Ascending aorta (tissue), 2 donors: ENCODE results near the gene CRLF2. TPM values are rescaled to one million over a fixed set of nuclear protein-coding genes. Genes with fewer than 3 reads are reported as not detected.
"Not testable (repeated sequence)": the region's sequence is repeated elsewhere in the genome, so short reads cannot be mapped to it uniquely, and the experiment has no call there.

Experiments used
- DNase-seq, 2 donors: peaks; one replicate each; pipeline ENCODE4 v3.0.0-alpha.2; 2019; ENCODE audit warnings: low spot score in 2 of 2
- H3K27ac ChIP-seq, 2 donors: fragments of 200-600 bp; sonication (generic); one replicate each; pipeline ENCODE4 v1.5.1; 2016 to 2017; ENCODE audit warnings: mild to moderate bottlenecking in 1 of 2
- H3K27me3 ChIP-seq: fragments of 200-600 bp; sonication (generic); one replicate; pipeline ENCODE4 v1.5.1; 2017
- H3K36me3 ChIP-seq, 2 donors: fragments of 200-600 bp; sonication (generic); one replicate each; pipeline ENCODE4 v1.5.1; 2016
- H3K4me1 ChIP-seq, 2 donors: fragments of 200-600 bp; sonication (generic); one replicate each; pipeline ENCODE4 v1.5.1; 2016 to 2017; ENCODE audit warnings: mild to moderate bottlenecking in 1 of 2
- H3K4me3 ChIP-seq, 2 donors: fragments of 200-600 bp; sonication (generic); one replicate each; pipeline ENCODE4 v1.5.1; 2016 to 2017; ENCODE audit warnings: mild to moderate bottlenecking in 1 of 2
- H3K9me3 ChIP-seq, 2 donors: fragments of 200-600 bp; sonication (generic); one replicate each; pipeline ENCODE4 v1.5.1; 2016
- intact Hi-C: fragments of 100-400 bp; cut with DNase I; formaldehyde crosslinking; loops from one replicate; pipeline ENCODE4 v1.15.1; 2023
- total RNA-seq: library from RNA; depleted of rRNA; stranded (reverse); fragments of >200 nt; gene quantifications from one replicate; pipeline ENCODE4 v1.1.0, GENCODE V29; 2016
- TF ChIP-seq, protein P1 (sequence below), 3 experiments: fragments of 200-600 bp in 2 of 3; fragments of 450-650 bp in 1 of 3; sonication (generic) in 2 of 3; IDR thresholded peaks; one replicate each; pipeline ENCODE4 v1.5.1; 2016 to 2019; ENCODE audit warnings: antibody characterized with exemption in 3 of 3, mild to moderate bottlenecking in 1 of 3, moderate library complexity in 1 of 3

The CRLF2 gene, protein sequence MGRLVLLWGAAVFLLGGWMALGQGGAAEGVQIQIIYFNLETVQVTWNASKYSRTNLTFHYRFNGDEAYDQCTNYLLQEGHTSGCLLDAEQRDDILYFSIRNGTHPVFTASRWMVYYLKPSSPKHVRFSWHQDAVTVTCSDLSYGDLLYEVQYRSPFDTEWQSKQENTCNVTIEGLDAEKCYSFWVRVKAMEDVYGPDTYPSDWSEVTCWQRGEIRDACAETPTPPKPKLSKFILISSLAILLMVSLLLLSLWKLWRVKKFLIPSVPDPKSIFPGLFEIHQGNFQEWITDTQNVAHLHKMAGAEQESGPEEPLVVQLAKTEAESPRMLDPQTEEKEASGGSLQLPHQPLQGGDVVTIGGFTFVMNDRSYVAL
- total RNA-seq = 1.1 TPM

DNA sequence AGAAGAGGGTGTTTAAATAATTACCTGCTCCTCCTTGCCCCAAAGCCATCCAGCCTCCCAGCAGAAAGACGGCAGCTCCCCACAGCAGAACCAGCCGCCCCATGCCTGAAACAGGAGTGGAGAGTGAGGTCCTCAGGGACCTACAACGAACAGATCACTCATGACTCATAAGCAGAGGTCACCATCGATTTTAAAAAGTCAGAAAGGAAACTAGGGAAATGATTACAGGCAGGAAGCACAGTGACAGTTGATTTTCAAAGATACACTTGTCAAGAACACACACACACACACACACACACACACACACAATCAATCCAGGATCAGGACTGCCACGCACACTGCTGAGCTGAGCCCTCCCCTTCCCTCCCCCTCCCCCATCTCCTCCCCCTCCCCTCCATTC, at the start of gene CRLF2:
Gene CRLF2, minus strand, starts transcription at position 118 of the 400 bp plus-strand sequence. Its CDS starts 15 bp downstream, at position 103.
- no peak within 1 kb of the TSS for H3K4me3 ChIP-seq
- peak in 1 of 2 donors; percentile 2 for DNase-seq
- H3K9me3 ChIP-seq = no peaks in the 10 kb centered on the region
- H3K27ac ChIP-seq = no peak within 1 kb of the TSS
- H3K27me3 ChIP-seq = no peaks in the 10 kb centered on the region
- TF ChIP-seq, protein P1, sequence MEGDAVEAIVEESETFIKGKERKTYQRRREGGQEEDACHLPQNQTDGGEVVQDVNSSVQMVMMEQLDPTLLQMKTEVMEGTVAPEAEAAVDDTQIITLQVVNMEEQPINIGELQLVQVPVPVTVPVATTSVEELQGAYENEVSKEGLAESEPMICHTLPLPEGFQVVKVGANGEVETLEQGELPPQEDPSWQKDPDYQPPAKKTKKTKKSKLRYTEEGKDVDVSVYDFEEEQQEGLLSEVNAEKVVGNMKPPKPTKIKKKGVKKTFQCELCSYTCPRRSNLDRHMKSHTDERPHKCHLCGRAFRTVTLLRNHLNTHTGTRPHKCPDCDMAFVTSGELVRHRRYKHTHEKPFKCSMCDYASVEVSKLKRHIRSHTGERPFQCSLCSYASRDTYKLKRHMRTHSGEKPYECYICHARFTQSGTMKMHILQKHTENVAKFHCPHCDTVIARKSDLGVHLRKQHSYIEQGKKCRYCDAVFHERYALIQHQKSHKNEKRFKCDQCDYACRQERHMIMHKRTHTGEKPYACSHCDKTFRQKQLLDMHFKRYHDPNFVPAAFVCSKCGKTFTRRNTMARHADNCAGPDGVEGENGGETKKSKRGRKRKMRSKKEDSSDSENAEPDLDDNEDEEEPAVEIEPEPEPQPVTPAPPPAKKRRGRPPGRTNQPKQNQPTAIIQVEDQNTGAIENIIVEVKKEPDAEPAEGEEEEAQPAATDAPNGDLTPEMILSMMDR (IDR thresholded peaks at IDR 0.05) = no peak
- no peaks in the 10 kb centered on the region for H3K4me1 ChIP-seq
- intact Hi-C loops = no loop called here
- H3K36me3 ChIP-seq = no peaks in the 10 kb centered on the region

DNA sequence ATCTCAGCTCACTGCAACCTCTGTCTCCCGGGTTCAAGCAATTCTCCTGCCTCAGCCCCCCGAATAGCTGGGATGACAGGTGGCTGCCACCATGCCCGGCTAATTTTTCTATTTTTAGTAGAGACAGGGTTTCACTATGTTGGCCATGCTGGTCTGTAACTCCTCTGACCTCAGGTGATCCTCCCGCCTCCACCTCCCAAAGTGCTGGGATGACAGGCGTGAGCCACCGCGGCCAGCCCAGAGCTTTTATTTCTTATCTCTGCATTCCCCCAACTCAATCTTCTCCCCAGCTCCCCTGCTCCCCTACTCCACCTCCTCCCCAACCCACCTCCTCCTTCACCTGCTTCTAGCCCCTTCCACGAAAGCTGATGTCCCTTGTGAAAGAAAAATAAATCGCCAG, 49.3 kb upstream of the CRLF2 start:
- H3K4me3 ChIP-seq, intact Hi-C loops, H3K9me3 ChIP-seq, H3K27me3 ChIP-seq, DNase-seq, H3K36me3 ChIP-seq, H3K27ac ChIP-seq, H3K4me1 ChIP-seq: not testable (repeated sequence)

DNA sequence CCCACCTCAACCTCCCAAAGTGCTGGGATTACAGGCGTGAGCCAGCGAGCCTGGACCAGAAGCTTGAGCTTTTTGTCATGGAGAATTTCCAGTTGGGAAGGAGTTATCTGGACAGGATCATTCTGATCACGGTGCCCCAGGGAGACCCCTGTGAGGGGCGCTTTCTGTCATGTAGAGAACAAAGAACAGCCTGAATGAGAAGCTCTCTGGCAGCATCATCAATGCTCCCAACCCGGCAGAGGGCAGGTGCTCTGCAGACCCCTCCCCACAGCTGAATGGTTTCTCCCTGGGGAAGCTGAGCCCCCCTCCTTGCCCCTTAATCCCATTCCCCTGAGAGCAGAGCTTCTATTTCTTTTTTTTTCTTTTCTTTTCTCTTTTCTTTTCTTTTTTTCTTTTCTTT, 48.8 kb upstream of the CRLF2 start:
- intact Hi-C loops = no loop called here
- no peaks in the 10 kb centered on the region for H3K36me3 ChIP-seq
- TF ChIP-seq, protein P1 (IDR thresholded peaks at IDR 0.05) = no peak
- no peak for DNase-seq
- no peaks in the 10 kb centered on the region for H3K4me1 ChIP-seq
- H3K27ac ChIP-seq = no peak overlapping the region
- H3K9me3 ChIP-seq = no peaks in the 10 kb centered on the region
- no peaks in the 10 kb centered on the region for H3K27me3 ChIP-seq
- no peak overlapping the region for H3K4me3 ChIP-seq

DNA sequence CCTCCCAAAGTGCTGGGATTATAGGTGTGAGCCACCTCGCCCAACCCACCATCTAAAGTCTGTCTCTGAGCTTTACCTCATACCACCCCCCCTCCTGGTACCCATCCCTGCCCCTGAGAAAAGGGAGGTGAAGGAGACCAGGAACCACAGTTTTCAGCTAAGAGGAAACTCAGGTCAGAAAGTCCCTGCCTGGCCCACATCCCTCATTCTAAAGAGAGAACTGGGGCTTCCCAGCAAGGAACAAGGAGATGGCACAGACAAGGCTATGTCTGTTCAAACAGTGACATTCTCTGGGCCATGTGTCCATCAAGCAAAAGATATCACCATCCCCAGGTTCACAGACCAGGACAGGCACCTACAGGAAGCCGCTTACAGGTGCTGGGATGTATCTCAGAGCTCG, 40.4 kb upstream of the CRLF2 start:
- no peak overlapping the region for H3K27ac ChIP-seq
- H3K4me1 ChIP-seq = peaks cover 3 to 9% of the 10 kb centered on the region in 2 donors
- H3K9me3 ChIP-seq = no peaks in the 10 kb centered on the region
- H3K36me3 ChIP-seq = no peaks in the 10 kb centered on the region
- H3K27me3 ChIP-seq = no peaks in the 10 kb centered on the region
- H3K4me3 ChIP-seq = no peak overlapping the region
- intact Hi-C loops = no loop called here
- DNase-seq = no peak
- TF ChIP-seq, protein P1 (IDR thresholded peaks at IDR 0.05) = no peak

DNA sequence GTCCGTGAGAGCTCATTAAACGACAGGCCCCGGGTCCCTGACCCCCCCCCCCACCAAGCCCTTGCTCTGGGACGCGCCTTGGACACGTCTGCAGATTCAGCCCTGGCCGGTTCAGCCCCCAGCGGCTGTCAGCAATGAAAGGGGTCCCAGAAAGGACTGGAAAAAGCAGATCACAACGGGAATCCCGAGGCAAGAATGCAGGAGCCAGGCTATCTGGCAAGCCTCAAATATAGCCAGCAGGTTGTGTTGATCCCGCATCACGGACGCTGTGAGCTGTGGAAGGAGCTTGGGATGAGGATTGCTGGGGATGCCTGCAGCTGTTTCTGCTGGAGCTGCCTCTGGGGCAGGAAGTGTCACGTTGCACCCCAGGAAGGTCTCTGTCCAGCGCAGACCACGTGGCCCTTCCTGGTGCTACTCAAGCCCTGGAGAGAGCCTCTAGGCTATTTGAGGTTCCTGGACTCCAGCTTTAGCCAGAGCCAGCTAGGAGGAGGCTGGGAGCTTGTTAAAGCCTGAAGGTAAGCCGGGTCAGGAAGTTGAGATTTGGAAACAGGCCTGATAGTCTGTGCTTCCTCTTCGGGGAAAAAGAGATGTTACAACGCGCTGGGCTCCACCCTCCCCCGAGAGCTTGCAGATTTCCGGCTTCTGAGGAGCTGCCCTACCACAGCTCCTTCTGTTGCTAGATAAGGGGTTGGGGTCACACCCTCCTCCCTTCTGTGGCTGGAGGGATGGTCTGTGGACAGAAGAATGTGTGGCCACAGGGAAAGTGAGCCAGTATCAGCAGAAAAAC, 36.8 kb upstream of the CRLF2 start:
- no peaks in the 10 kb centered on the region for H3K9me3 ChIP-seq
- H3K4me1 ChIP-seq = peaks cover 3 to 9% of the 10 kb centered on the region in 2 donors
- H3K4me3 ChIP-seq = peak overlapping the region in 1 of 2 donors; percentile 20
- no peaks in the 10 kb centered on the region for H3K36me3 ChIP-seq
- peak; percentile 24 to 76 for DNase-seq
- TF ChIP-seq, protein P1 (IDR thresholded peaks at IDR 0.05) = no peak
- no peaks in the 10 kb centered on the region for H3K27me3 ChIP-seq
- intact Hi-C loops = no loop called here
- H3K27ac ChIP-seq = no peak overlapping the region
